Measurements from ENCODE around the gene PGBD1.

PGBD1 gene

GRCh38 chr6:28257042-28257441 lies 24.3 kb upstream of the PGBD1 start:
- no peak overlapping the region for H2AK5ac ChIP-seq (ENCODE audit: low read length, severe bottlenecking)
- H2BK5ac ChIP-seq (ENCODE audit: low read depth, low read length, poor library complexity, severe bottlenecking) = no peak overlapping the region
- no peak overlapping the region for H4K8ac ChIP-seq (ENCODE audit: low read length)
- no peak overlapping the region for H3K4ac ChIP-seq (ENCODE audit: low read depth in 1 of 2, low read length in 2 of 2)
- no peak overlapping the region for H2BK120ac ChIP-seq (ENCODE audit: low read depth, low read length)
- H4K91ac ChIP-seq (ENCODE audit: low read length) = no peak overlapping the region
- peaks cover 3% of the 10 kb centered on the region for H3K4me1 ChIP-seq (ENCODE audit: control insufficient read depth, insufficient read depth, low read depth, low read length)
- H2AFZ ChIP-seq (ENCODE audit: low read depth, low read length) = no peak overlapping the region
- no peak overlapping the region for H3K4me3 ChIP-seq (ENCODE audit: insufficient read depth in 1 of 2, low read depth in 1 of 2, low read length in 2 of 2)
- no peak overlapping the region for H2BK12ac ChIP-seq (ENCODE audit: low read length in 2 of 2)
- H3K27ac ChIP-seq (ENCODE audit: low read length, poor library complexity, severe bottlenecking) = no peak overlapping the region
- H3K9ac ChIP-seq (ENCODE audit: low read length) = no peak overlapping the region
- peaks cover 3% of the 10 kb centered on the region for H3K9me3 ChIP-seq (ENCODE audit: control insufficient read depth, low read length)
- H3K27me3 ChIP-seq (ENCODE audit: control insufficient read depth in 1 of 2, insufficient read depth in 1 of 2, low read length in 2 of 2) = peaks cover 0 to 3% of the 10 kb centered on the region in 2 experiments
- no peak overlapping the region for H3K14ac ChIP-seq (ENCODE audit: low read length in 2 of 2)
- no peak overlapping the region for H3K18ac ChIP-seq (ENCODE audit: low read depth in 1 of 2, low read length in 2 of 2)
- H3K23ac ChIP-seq (ENCODE audit: low read length in 2 of 2) = no peak overlapping the region
- WGBS = no CpG with 5 or more reads among the region's 1 CpG
- no peaks in the 10 kb centered on the region for H3K36me3 ChIP-seq (ENCODE audit: control insufficient read depth in 1 of 2, insufficient read depth in 2 of 2, low read depth in 1 of 2, low read length in 2 of 2)
- no peak overlapping the region for H3K4me2 ChIP-seq (ENCODE audit: low read length, poor library complexity, severe bottlenecking)
- no peak overlapping the region for H2BK15ac ChIP-seq (ENCODE audit: low read depth, poor library complexity, severe bottlenecking)
- DNase-seq = no peak
- H3K79me1 ChIP-seq (replicated peaks; ENCODE audit: low read length, poor library complexity, severe bottlenecking) = no peaks in the 10 kb centered on the region

DNA sequence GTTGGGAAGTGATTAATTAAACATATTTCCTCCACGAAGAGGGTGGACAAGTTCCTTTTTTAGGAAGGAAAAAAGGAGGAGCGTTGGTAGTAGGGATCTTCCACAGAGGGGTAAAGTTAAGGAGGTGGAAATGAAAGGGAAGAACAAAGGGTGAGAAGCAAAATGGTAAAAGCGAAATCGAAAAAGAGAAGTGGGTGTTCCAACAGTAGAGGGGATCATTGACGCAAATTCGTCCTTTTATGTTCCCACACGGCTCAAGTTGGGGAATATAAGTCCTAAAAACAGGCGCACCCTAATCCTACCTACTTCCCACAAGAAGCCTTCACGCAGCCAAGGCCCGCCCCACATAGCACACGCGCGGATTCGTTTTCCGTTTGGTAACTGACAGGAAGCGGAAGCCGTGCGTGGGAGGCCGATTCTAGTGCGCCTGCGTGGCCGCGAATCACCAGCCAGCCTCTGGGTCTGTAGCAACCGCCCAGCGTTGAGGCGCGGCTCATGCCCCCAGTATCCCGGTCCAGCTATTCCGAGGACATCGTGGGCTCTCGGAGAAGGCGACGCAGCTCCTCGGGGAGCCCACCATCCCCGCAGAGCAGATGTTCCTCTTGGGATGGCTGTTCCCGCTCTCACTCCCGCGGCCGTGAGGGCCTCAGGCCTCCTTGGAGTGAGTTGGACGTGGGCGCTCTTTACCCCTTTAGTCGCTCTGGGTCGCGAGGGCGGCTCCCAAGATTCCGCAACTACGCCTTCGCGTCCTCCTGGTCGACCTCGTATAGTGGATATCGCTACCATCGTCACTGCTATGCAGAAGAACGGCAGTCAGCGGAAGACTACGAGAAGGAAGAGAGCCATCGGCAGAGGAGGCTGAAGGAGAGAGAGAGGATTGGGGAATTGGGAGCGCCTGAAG lies 22.2 kb upstream of the PGBD1 start, which contains the start of gene NKAPL:
Gene NKAPL, plus strand, starts transcription at position 421 of the 901 bp plus-strand sequence. Its CDS starts 75 bp downstream, at position 496.
- Histone ChIP-seq H3K9me3 (ENCODE audit: control insufficient read depth, low read length) (peaks cover 3% of the 10 kb centered on the region), H2AK5ac (ENCODE audit: low read length, severe bottlenecking) (no peak within 1 kb of the TSS), H2AFZ (ENCODE audit: low read depth, low read length) (no peak within 1 kb of the TSS), H3K9ac (ENCODE audit: low read length) (peak within 1 kb of the TSS; percentile 59), H2BK15ac (ENCODE audit: low read depth, poor library complexity, severe bottlenecking) (no peak within 1 kb of the TSS), H2BK12ac (ENCODE audit: low read length in 2 of 2) (no peak within 1 kb of the TSS), H3K27me3 (ENCODE audit: control insufficient read depth in 1 of 2, insufficient read depth in 1 of 2, low read length in 2 of 2) (peaks cover 0 to 3% of the 10 kb centered on the region in 2 experiments), H3K4ac (ENCODE audit: low read depth in 1 of 2, low read length in 2 of 2) (no peak within 1 kb of the TSS), H3K18ac (ENCODE audit: low read depth in 1 of 2, low read length in 2 of 2) (no peak within 1 kb of the TSS), H2BK5ac (ENCODE audit: low read depth, low read length, poor library complexity, severe bottlenecking) (no peak within 1 kb of the TSS), H3K79me1 (replicated peaks; ENCODE audit: low read length, poor library complexity, severe bottlenecking) (no peaks in the 10 kb centered on the region), H3K27ac (ENCODE audit: low read length, poor library complexity, severe bottlenecking) (no peak within 1 kb of the TSS), H3K36me3 (ENCODE audit: control insufficient read depth in 1 of 2, insufficient read depth in 2 of 2, low read depth in 1 of 2, low read length in 2 of 2) (no peaks in the 10 kb centered on the region), H3K4me2 (ENCODE audit: low read length, poor library complexity, severe bottlenecking) (no peak within 1 kb of the TSS), H3K4me3 (ENCODE audit: insufficient read depth in 1 of 2, low read depth in 1 of 2, low read length in 2 of 2) (peak within 1 kb of the TSS in 1 of 2 experiments; percentile 74), H4K8ac (ENCODE audit: low read length) (no peak within 1 kb of the TSS), H2BK120ac (ENCODE audit: low read depth, low read length) (no peak within 1 kb of the TSS), H3K4me1 (ENCODE audit: control insufficient read depth, insufficient read depth, low read depth, low read length) (no peaks in the 10 kb centered on the region), H3K14ac (ENCODE audit: low read length in 2 of 2) (no peak within 1 kb of the TSS), H3K23ac (ENCODE audit: low read length in 2 of 2) (no peak within 1 kb of the TSS), H4K91ac (ENCODE audit: low read length) (no peak within 1 kb of the TSS)
- no peak for DNase-seq
- 91% methylated on average over 58 of the region's 58 CpGs for WGBS

DNA sequence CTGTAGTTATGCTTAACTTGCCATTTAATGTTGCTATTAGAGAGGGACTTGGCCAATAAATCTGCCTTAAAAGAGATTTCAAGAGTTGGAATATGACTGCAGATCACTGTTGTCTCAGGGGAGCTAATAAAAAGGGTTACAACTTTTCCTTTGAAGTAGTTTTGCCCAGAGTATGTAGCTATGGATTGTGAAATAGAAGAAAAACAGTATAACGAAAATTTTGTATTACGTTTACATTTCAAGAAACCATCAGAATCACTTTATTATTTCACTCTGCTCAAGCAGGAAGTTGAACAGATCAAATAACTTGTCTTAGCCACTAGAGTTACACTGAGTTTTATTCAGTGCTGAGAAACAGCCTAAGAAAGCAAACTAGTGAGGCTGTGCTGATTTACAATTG lies 17.4 kb upstream of the PGBD1 start:
- Histone ChIP-seq H2BK5ac (ENCODE audit: low read depth, low read length, poor library complexity, severe bottlenecking) (no peak overlapping the region), H3K27ac (ENCODE audit: low read length, poor library complexity, severe bottlenecking) (no peak overlapping the region), H3K36me3 (ENCODE audit: control insufficient read depth in 1 of 2, insufficient read depth in 2 of 2, low read depth in 1 of 2, low read length in 2 of 2) (no peaks in the 10 kb centered on the region), H4K8ac (ENCODE audit: low read length) (no peak overlapping the region), H2BK12ac (ENCODE audit: low read length in 2 of 2) (no peak overlapping the region), H3K14ac (ENCODE audit: low read length in 2 of 2) (no peak overlapping the region), H2BK120ac (ENCODE audit: low read depth, low read length) (no peak overlapping the region), H2BK15ac (ENCODE audit: low read depth, poor library complexity, severe bottlenecking) (no peak overlapping the region), H3K9me3 (ENCODE audit: control insufficient read depth, low read length) (peaks cover 3% of the 10 kb centered on the region), H3K79me1 (replicated peaks; ENCODE audit: low read length, poor library complexity, severe bottlenecking) (peaks cover 2% of the 10 kb centered on the region), H2AFZ (ENCODE audit: low read depth, low read length) (no peak overlapping the region), H3K4ac (ENCODE audit: low read depth in 1 of 2, low read length in 2 of 2) (no peak overlapping the region), H4K91ac (ENCODE audit: low read length) (no peak overlapping the region), H2AK5ac (ENCODE audit: low read length, severe bottlenecking) (no peak overlapping the region), H3K23ac (ENCODE audit: low read length in 2 of 2) (no peak overlapping the region), H3K27me3 (ENCODE audit: control insufficient read depth in 1 of 2, insufficient read depth in 1 of 2, low read length in 2 of 2) (peaks cover 0 to 3% of the 10 kb centered on the region in 2 experiments), H3K9ac (ENCODE audit: low read length) (no peak overlapping the region), H3K18ac (ENCODE audit: low read depth in 1 of 2, low read length in 2 of 2) (no peak overlapping the region), H3K4me3 (ENCODE audit: insufficient read depth in 1 of 2, low read depth in 1 of 2, low read length in 2 of 2) (no peak overlapping the region), H3K4me1 (ENCODE audit: control insufficient read depth, insufficient read depth, low read depth, low read length) (peaks cover 3% of the 10 kb centered on the region), H3K4me2 (ENCODE audit: low read length, poor library complexity, severe bottlenecking) (no peak overlapping the region)
- DNase-seq = no peak
- no CpG with 5 or more reads among the region's 2 CpGs for WGBS

DNA sequence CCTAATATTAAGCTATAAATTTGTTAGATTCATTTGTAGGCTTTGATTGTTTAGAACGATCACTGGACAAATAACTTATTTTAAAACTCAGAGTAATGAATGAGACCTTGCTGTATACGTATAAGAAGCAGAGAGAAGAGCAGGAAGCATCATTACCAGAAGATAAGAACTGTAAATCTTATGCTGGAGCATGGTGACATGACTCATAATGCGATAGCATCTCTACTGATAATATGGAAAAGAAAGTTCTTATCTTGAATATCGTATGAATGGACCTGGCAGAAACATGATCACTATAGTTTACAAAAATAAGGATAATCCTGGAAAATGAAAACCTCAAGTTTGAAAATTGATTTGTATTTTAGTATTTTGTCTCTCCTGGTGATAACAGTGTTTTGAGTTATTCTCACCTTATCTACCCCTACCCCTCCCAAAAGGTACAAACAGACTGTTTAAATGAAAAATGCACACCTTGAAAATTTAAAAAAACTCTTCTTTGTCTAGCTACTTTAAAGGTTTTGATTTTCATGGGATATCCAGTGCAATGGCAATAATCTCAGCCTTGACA lies 16.5 kb upstream of the PGBD1 start:
- DNase-seq = peak; percentile 13
- Histone ChIP-seq H4K91ac (ENCODE audit: low read length) (no peak overlapping the region), H3K4me2 (ENCODE audit: low read length, poor library complexity, severe bottlenecking) (no peak overlapping the region), H2AFZ (ENCODE audit: low read depth, low read length) (no peak overlapping the region), H3K14ac (ENCODE audit: low read length in 2 of 2) (no peak overlapping the region), H3K4ac (ENCODE audit: low read depth in 1 of 2, low read length in 2 of 2) (no peak overlapping the region), H3K27me3 (ENCODE audit: control insufficient read depth in 1 of 2, insufficient read depth in 1 of 2, low read length in 2 of 2) (no peaks in the 10 kb centered on the region), H2BK12ac (ENCODE audit: low read length in 2 of 2) (no peak overlapping the region), H3K9me3 (ENCODE audit: control insufficient read depth, low read length) (no peaks in the 10 kb centered on the region), H3K18ac (ENCODE audit: low read depth in 1 of 2, low read length in 2 of 2) (no peak overlapping the region), H3K36me3 (ENCODE audit: control insufficient read depth in 1 of 2, insufficient read depth in 2 of 2, low read depth in 1 of 2, low read length in 2 of 2) (no peaks in the 10 kb centered on the region), H3K9ac (ENCODE audit: low read length) (no peak overlapping the region), H3K23ac (ENCODE audit: low read length in 2 of 2) (no peak overlapping the region), H2BK120ac (ENCODE audit: low read depth, low read length) (no peak overlapping the region), H3K27ac (ENCODE audit: low read length, poor library complexity, severe bottlenecking) (no peak overlapping the region), H3K4me3 (ENCODE audit: insufficient read depth in 1 of 2, low read depth in 1 of 2, low read length in 2 of 2) (no peak overlapping the region), H2AK5ac (ENCODE audit: low read length, severe bottlenecking) (no peak overlapping the region), H2BK5ac (ENCODE audit: low read depth, low read length, poor library complexity, severe bottlenecking) (no peak overlapping the region), H3K4me1 (ENCODE audit: control insufficient read depth, insufficient read depth, low read depth, low read length) (peaks cover 3% of the 10 kb centered on the region), H2BK15ac (ENCODE audit: low read depth, poor library complexity, severe bottlenecking) (no peak overlapping the region), H3K79me1 (replicated peaks; ENCODE audit: low read length, poor library complexity, severe bottlenecking) (peaks cover 2% of the 10 kb centered on the region), H4K8ac (ENCODE audit: low read length) (no peak overlapping the region)
- WGBS = 69% methylated on average over 1 of the region's 4 CpGs
